HepG2 (cell line): ENCODE data around the gene TCOF1. TPM values are rescaled to one million over a fixed set of nuclear protein-coding genes. Genes with fewer than 3 reads are reported as not detected.

Experiments used
- CCAR2 ChIP-seq: fragments of 200-400 bp; formaldehyde crosslinking; optimal IDR thresholded peaks from 2 replicates; pipeline ENCODE3; 2018; ENCODE audit warnings: low read depth, mild to moderate bottlenecking, low read length, moderate library complexity
- CENPX ChIP-seq: sonication (generic); formaldehyde crosslinking; IDR thresholded peaks from 2 replicates; pipeline ENCODE4 v1.9.0; 2021; ENCODE audit warnings: mild to moderate bottlenecking, missing genetic modification reagents, moderate library complexity
- CERS6 ChIP-seq: sonication (generic); formaldehyde crosslinking; IDR thresholded peaks from 2 replicates; pipeline ENCODE4 v1.5.0; 2020; ENCODE audit warnings: missing genetic modification reagents
- ELF3 ChIP-seq: IDR thresholded peaks from 2 replicates; pipeline ENCODE4 v1.6.1; 2016; ENCODE audit warnings: missing genetic modification reagents, missing compliant biosample characterization
- FIP1L1 ChIP-seq: fragments of 200-400 bp; formaldehyde crosslinking; IDR thresholded peaks from 2 replicates; pipeline ENCODE4 v1.6.1; 2018; ENCODE audit warnings: low read depth, mild to moderate bottlenecking, low read length, moderate library complexity, borderline replicate concordance; ENCODE audit not compliant: insufficient read depth
- FOSL1 ChIP-seq: sonication (generic); formaldehyde crosslinking; IDR thresholded peaks from 2 replicates; pipeline ENCODE4 v1.9.0; 2021; ENCODE audit warnings: missing genetic modification reagents, borderline replicate concordance
- HOXD1 ChIP-seq: sonication (generic); formaldehyde crosslinking; IDR thresholded peaks from 2 replicates; pipeline ENCODE4 v1.5.0; 2020; ENCODE audit warnings: missing genetic modification reagents
- NFKBIZ ChIP-seq: IDR thresholded peaks from 2 replicates; pipeline ENCODE4 v1.6.1; 2018; ENCODE audit warnings: missing genetic modification reagents, missing compliant biosample characterization
- SOX5 ChIP-seq: IDR thresholded peaks from 2 replicates; pipeline ENCODE4 v1.6.1; 2016; ENCODE audit warnings: borderline replicate concordance
- TOPORS ChIP-seq: sonication (generic); formaldehyde crosslinking; IDR thresholded peaks from 2 replicates; pipeline ENCODE4 v1.8.0; 2023; ENCODE audit warnings: mild to moderate bottlenecking, missing genetic modification reagents
- ZBTB3 ChIP-seq: sonication (generic); formaldehyde crosslinking; IDR thresholded peaks from 2 replicates; pipeline ENCODE4 v1.4.0; 2020; ENCODE audit warnings: low read depth, mild to moderate bottlenecking, moderate library complexity, missing genetic modification reagents, borderline replicate concordance
- ZBTB40 ChIP-seq, 2 experiments: fragments of 450-650 bp in 1 of 2; sonication (generic) in 1 of 2; formaldehyde crosslinking in 1 of 2; IDR thresholded peaks; 2 replicates each; pipeline versions ENCODE4 v1.6.1 to v1.8.0; 2016 to 2022; ENCODE audit warnings: antibody characterized with exemption in 1 of 2, mild to moderate bottlenecking in 1 of 2, missing genetic modification reagents in 1 of 2
- ZMAT5 ChIP-seq: sonication (generic); formaldehyde crosslinking; IDR thresholded peaks from 2 replicates; pipeline ENCODE4 v1.5.0; 2020; ENCODE audit warnings: mild to moderate bottlenecking, low read depth, missing genetic modification reagents, borderline replicate concordance
- ZNF160 ChIP-seq: sonication (generic); formaldehyde crosslinking; IDR thresholded peaks from 2 replicates; pipeline ENCODE4 v1.8.0; 2022; ENCODE audit warnings: mild to moderate bottlenecking, inconsistent platforms, missing genetic modification reagents
- ZNF207 ChIP-seq: fragments of 450-650 bp; IDR thresholded peaks from 2 replicates; pipeline ENCODE4 v1.6.1; 2016; ENCODE audit warnings: antibody characterized with exemption, borderline replicate concordance
- ZNF276 ChIP-seq: sonication (generic); formaldehyde crosslinking; IDR thresholded peaks from 2 replicates; pipeline ENCODE4 v1.4.0; 2020; ENCODE audit warnings: mild to moderate bottlenecking, low read depth, missing genetic modification reagents
- ZNF7 ChIP-seq: IDR thresholded peaks from 2 replicates; pipeline ENCODE4 v1.6.1; 2016; ENCODE audit warnings: missing biosample characterization, missing genetic modification reagents
- polyA plus RNA-seq, 8 experiments: library from polyadenylated mRNA; depleted of rRNA in 3 of 8; stranded (reverse) in 7 of 8; unstranded in 1 of 8; fragments of >200 nt; fragmentation: Illumina TruSeq in 4 of 8; extraction: Trizol in 4 of 8; gene quantifications; 2 replicates each; pipeline versions ENCODE4 v1.2.1 to v1.2.3, GENCODE V29; 2011 to 2016; ENCODE audit warnings: low read depth in 4 of 8, missing spikeins in 1 of 8, mixed read lengths in 1 of 8; ENCODE audit not compliant: insufficient read depth in 1 of 8
- total RNA-seq, 5 experiments: library from RNA; depleted of rRNA; stranded (reverse); fragments of >200 nt; fragmentation: Illumina TruSeq; extraction: Trizol; gene quantifications; 2 replicates each; pipeline ENCODE4 v1.2.3, GENCODE V29; 2016; ENCODE audit warnings: low read depth in 1 of 5

The TCOF1 gene
- total and polyA plus RNA-seq, 2 of the 13 experiments (the other 11 are each of a cell fraction or from before 2014, with no cell fraction given) = 10.1 to 41.6 TPM

- TF ChIP-seq ELF3 (CRISPR knock-in tag) (0 out of 2 replicates have a peak, but pooled peaks have one; percentile 11), TOPORS (no peak), HOXD1 (no peak), CCAR2 (no peak), CENPX (CRISPR knock-in tag) (no peak), ZNF276 (no peak), FOSL1 (CRISPR knock-in tag) (no peak), ZNF160 (no peak), ZBTB3 (CRISPR knock-in tag) (no peak), FIP1L1 (no peak), CERS6 (CRISPR knock-in tag) (no peak), ZNF7 (CRISPR knock-in tag) (no peak), SOX5 (CRISPR knock-in tag) (peak; percentile 40; the same call in 1 of the 2 replicates), ZMAT5 (CRISPR knock-in tag) (0 out of 2 replicates have a peak, but pooled peaks have one; percentile 33), ZBTB40 (IDR thresholded peaks at IDR 0.05) (no peak), ZBTB40 (CRISPR knock-in tag; IDR thresholded peaks at IDR 0.05) (0 out of 2 replicates have a peak, but pooled peaks have one; percentile 34), ZNF207 (no peak), NFKBIZ (CRISPR knock-in tag) (no peak)
These were observed 70.8 kb downstream of the TCOF1 start (continued) for GRCh38 chr5:150428106-150428876.
